Brain microvascular endothelial cell (primary cell): ENCODE measurements around the gene ASB1.
"Not testable (repeated sequence)": the region's sequence is repeated elsewhere in the genome, so short reads cannot be mapped to it uniquely, and the experiment has no call there.

ENCODE experiments used
- DNase-seq: peaks from one replicate; pipeline ENCODE4 v3.0.0-alpha.2; 2020
- H3K27ac ChIP-seq: fragments of 250-450 bp; sonication (Bioruptor Pico); 2 replicates; pipeline ENCODE4 v1.5.1; 2020; ENCODE audit warnings: mild to moderate bottlenecking, moderate library complexity
- H3K27me3 ChIP-seq: fragments of 250-450 bp; sonication (Bioruptor Pico); replicated peaks from 2 replicates; pipeline ENCODE4 v1.5.1; 2020; ENCODE audit warnings: mild to moderate bottlenecking
- H3K36me3 ChIP-seq: fragments of 250-450 bp; sonication (Bioruptor Pico); replicated peaks from 2 replicates; pipeline ENCODE4 v1.5.1; 2020; ENCODE audit warnings: mild to moderate bottlenecking
- H3K4me3 ChIP-seq: 2 replicates; pipeline ENCODE4 v1.5.1; 2011; ENCODE audit warnings: low read depth, mild to moderate bottlenecking, control low read depth, low read length, moderate library complexity
- CTCF ChIP-seq: IDR thresholded peaks from 2 replicates; pipeline ENCODE4 v1.5.1; 2011; ENCODE audit warnings: low read depth, mild to moderate bottlenecking, moderate library complexity, low read length, control low read depth, inconsistent platforms; ENCODE audit errors: missing control alignments
- in situ Hi-C: cut with HindIII; loops from 2 replicates; pipeline ENCODE4 v1.10.0; 2017; ENCODE audit warnings: low sequenced_read_pairs, low pct_ligation_motif_present

Gene ASB1

GRCh38 chr2:238399094-238399493 lies 27.6 kb upstream of the ASB1 start:
- TF ChIP-seq CTCF, result no peak

GRCh38 chr2:238401551-238401950 lies 25.2 kb upstream of the ASB1 start:
- in situ Hi-C loops, result no loop called here
- no peaks in the 10 kb centered on the region for H3K27me3 ChIP-seq
- no peak overlapping the region for H3K27ac ChIP-seq
- TF ChIP-seq CTCF, result no peak
- H3K36me3 ChIP-seq, result peaks cover 2% of the 10 kb centered on the region
- no peak overlapping the region for H3K4me3 ChIP-seq
- no peak for DNase-seq

More at GRCh38 chr2:238399094-238399493, 27.6 kb upstream of the ASB1 start:
- DNase-seq, result no peak
- no peak overlapping the region for H3K4me3 ChIP-seq
- H3K27ac ChIP-seq, result no peak overlapping the region
- H3K27me3 ChIP-seq, result no peaks in the 10 kb centered on the region
- in situ Hi-C loops, result no loop called here
- H3K36me3 ChIP-seq, result peaks cover 2% of the 10 kb centered on the region

GRCh38 chr2:238403632-238404405 lies 22.9 kb upstream of the ASB1 start:
- DNase-seq, result no peak
- Histone ChIP-seq H3K27ac (no peak overlapping the region), H3K27me3 (no peaks in the 10 kb centered on the region), H3K4me3 (no peak overlapping the region), H3K36me3 (peaks cover 2% of the 10 kb centered on the region)
- TF ChIP-seq CTCF, result no peak
- in situ Hi-C loops, result no loop called here

GRCh38 chr2:238404406-238405216 lies 22.1 kb upstream of the ASB1 start:
- no peak for DNase-seq
- TF ChIP-seq CTCF, result no peak
- Histone ChIP-seq H3K27me3 (no peaks in the 10 kb centered on the region), H3K27ac (no peak overlapping the region), H3K4me3 (no peak overlapping the region), H3K36me3 (no peaks in the 10 kb centered on the region)
- in situ Hi-C loops, result no loop called here

- in situ Hi-C loops, H3K4me3 ChIP-seq, H3K27ac ChIP-seq, H3K36me3 ChIP-seq, DNase-seq, H3K27me3 ChIP-seq: not testable (repeated sequence)
Observed at GRCh38 chr2:238405217-238405555, 21.5 kb upstream of the ASB1 start.

GRCh38 chr2:238406221-238406997 lies 20.3 kb upstream of the ASB1 start:
- in situ Hi-C loops, result no loop called here
- Histone ChIP-seq H3K27me3 (no peaks in the 10 kb centered on the region), H3K36me3 (no peaks in the 10 kb centered on the region), H3K27ac (no peak overlapping the region), H3K4me3 (no peak overlapping the region)
- no peak for TF ChIP-seq CTCF
- DNase-seq, result no peak
